HG03280 (cell line): ENCODE data around the gene POGZ.

Source experiments
- ATAC-seq: cut with Tn5 transposase; IDR thresholded peaks from one replicate; pipeline ENCODE4 v1.9.1; 2021; ENCODE audit warnings: mild to moderate bottlenecking, moderate library complexity; ENCODE audit not compliant: unreplicated experiment

The POGZ gene

GRCh38 chr1:151372058-151372934 lies 87.0 kb downstream of the POGZ start, which contains the start of gene SELENBP1:
SELENBP1 (minus strand) TSS chr1:151372705; CDS start chr1:151372641, 64 bp downstream.
- no peak for ATAC-seq

GRCh38 chr1:151371370-151372057 lies 87.8 kb downstream of the POGZ start:
- ATAC-seq, result no peak

DNA sequence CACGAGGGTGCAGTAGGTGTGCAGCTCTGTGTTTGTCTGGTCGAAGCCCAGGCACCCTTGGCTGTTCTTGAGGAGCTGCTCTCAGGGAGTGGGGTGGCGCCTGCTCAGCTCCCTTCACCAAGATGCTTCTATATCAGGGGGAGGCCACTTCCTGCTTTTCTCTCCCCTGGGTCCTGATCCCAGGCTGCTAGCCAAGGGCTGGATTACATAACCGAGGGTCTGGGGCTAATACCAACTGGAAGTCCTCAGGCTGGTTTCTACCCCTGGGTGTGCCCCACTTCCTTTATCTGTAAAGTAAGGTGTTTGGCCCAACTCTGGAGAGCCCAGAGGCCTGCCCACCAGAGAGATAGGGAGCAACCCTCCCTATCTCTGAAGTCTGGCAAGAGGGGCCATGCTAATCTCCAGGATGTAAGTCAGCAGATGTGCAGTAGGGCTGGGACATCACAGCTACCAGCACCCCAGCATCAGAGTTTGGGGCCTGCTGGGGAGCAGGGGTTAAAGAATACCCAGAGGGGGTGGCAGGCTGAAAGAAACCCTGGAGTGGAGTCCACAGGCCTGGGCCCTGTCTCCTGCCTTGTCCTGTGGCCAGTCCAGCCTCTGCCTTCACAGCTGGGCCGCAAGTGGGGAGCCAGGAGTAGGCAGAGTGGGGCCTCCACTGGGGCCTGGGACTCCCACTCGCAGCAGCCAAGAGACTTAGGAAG lies 88.9 kb downstream of the POGZ start:
- no peak for ATAC-seq

DNA sequence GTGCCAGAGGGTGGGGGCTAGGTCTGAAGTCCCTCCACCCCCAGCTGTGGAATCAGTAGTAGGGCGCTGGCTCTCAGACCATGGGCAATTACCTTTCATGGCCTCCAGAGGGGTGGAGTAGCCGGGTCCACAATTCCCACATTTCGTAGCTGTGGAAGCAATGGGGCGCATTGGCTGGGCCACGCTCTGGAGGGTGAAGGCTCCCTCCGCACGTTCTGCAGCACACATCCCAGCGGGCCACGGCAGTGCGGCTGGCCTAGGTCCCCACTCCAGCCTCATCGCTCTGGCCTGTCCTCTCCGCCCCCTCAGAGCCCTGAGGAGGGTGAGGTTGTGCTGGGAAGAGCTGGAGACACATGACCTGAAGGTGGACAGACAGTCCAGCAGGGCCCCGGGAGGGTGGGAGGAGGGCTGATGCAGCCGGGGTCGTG lies 89.7 kb downstream of the POGZ start:
- no peak for ATAC-seq

DNA sequence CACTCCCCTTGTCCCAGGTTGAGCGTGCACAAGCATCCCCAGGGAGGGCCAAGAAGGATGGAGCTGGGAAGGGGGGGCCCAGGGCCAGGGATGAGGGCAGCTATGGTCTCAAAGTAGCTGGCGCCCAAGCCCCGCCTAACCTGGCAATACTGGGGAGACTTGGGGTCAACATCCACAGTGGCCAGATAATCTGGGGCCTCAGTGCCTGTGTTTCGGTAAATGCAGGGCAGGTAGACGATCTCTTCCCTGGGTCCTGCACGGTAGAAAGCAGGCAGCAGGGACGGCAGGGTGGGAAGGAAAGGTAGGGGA lies 90.0 kb downstream of the POGZ start:
- no peak for ATAC-seq

- no peak for ATAC-seq
Measured at GRCh38 chr1:151368393-151369301, 90.6 kb downstream of the POGZ start.

DNA sequence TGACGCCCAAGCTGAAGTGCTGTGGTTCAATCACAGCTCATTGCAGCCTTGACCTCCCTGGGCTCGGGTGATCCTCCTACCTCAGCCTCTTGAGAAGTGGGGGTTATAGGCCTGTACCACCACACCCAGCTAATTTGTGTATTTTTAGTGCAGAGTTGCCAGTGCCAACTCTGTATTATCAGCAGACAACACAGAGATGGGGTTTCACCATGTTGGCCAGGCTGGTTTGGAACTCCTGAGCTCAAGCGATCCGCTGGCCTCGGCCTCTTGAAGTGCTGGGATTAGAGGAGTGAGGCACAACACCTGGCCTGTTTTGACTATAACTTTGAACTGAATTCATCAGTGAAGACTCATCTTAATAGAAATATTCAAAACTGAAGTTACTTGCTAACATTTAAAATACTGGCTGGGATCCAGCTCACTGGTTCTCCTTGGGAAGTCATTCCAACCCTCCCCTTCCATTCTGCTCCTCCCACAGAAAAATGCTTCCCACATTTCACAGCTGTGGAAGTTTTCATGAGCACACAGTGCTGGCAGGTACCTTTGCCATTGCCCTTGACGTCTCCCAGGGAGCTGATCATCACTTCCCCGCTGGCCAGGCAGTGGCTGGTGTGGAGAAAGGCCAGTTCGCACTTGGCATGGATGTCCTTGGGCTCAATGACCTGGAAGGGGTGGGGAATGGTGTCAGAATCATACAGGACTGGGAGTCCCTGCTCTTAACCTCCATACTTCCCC lies 91.5 kb downstream of the POGZ start:
- no peak for ATAC-seq

DNA sequence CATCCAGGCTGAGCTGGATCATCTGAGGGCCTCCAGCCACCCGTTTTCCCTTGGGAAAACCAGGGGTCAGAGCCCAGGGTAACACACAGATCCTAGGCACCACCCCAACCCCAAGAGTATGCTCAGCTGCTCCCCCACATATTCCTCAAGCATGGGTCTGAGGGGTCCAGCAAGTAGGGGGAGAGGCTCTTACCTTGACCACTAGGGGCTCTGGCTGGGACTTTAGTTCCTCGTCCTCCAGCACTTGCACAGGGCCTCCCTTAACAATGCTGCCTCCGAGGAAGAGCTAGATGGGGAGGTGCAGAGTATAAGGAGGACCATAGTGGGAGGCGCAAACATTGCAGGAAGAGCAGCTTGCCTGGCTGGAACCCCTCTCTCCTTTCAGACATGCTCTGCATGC lies 94.3 kb downstream of the POGZ start:
- ATAC-seq, result no peak

- ATAC-seq, result no peak
Measured at GRCh38 chr1:151362308-151363155, 96.8 kb downstream of the POGZ start.

DNA sequence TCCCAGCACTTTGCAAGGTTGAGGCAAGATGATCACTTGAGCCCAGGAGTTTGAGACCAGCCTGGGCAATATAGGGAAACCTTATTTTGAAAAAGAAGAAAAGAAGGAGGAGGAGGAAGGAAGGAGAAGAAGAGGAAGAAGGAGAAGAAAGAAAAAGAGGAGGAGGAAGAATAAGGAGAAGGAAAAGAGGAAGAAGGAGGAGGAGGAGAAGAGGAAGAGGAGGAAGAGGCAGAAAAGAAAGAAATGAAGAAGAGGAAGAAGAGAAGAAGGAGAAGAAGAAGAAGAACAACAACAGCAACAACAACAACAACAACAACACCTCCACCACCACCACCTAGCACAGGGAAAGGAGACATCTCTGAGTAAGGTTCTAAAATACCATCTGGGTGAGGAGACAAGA lies 97.4 kb downstream of the POGZ start:
- ATAC-seq, result no peak

- ATAC-seq, result no peak
Measured at GRCh38 chr1:151356696-151357095, 102.6 kb downstream of the POGZ start.
